Neural cell (in vitro differentiated cells): ENCODE data around the gene RAET1L. TPM values are rescaled to one million over a fixed set of nuclear protein-coding genes. Genes with fewer than 3 reads are reported as not detected.
"Not testable (repeated sequence)": the region's sequence is repeated elsewhere in the genome, so short reads cannot be mapped to it uniquely, and the experiment has no call there.

Experiments
- H2AFZ ChIP-seq: fragments of 200-600, 300-800 bp; sonication (generic), shearing (Covaris generic); 2 replicates; pipeline ENCODE4 v1.6.0; 2014; ENCODE audit warnings: low read depth, mild to moderate bottlenecking, antibody characterized with exemption, low read length, moderate library complexity
- H3F3A ChIP-seq: fragments of 200-600 bp; shearing (Covaris generic); 2 replicates; pipeline ENCODE4 v1.6.1; 2016; ENCODE audit warnings: mild to moderate bottlenecking, moderate library complexity, mixed read lengths, antibody characterized with exemption, low read length; ENCODE audit not compliant: insufficient read depth, poor library complexity, severe bottlenecking
- H3K27ac ChIP-seq: fragments of 200-600, 300-800 bp; sonication (generic), shearing (Covaris generic); 2 replicates; pipeline ENCODE4 v1.5.1; 2014; ENCODE audit warnings: mild to moderate bottlenecking, low read length, moderate library complexity
- H3K27me3 ChIP-seq: fragments of 300-800, 200-600 bp; sonication (generic), shearing (Covaris generic); 2 replicates; pipeline ENCODE4 v1.6.0; 2014; ENCODE audit warnings: mild to moderate bottlenecking, low read depth, low read length, moderate library complexity; ENCODE audit not compliant: insufficient read depth
- H3K36me3 ChIP-seq: fragments of 300-800, 200-600 bp; sonication (generic), shearing (Covaris generic); 2 replicates; pipeline ENCODE4 v1.5.1; 2014; ENCODE audit warnings: mild to moderate bottlenecking, antibody characterized with exemption, low read length, moderate library complexity; ENCODE audit not compliant: insufficient read depth
- H3K4me2 ChIP-seq: fragments of 300-800, 200-600 bp; sonication (generic), shearing (Covaris generic); 2 replicates; pipeline ENCODE4 v1.6.0; 2014; ENCODE audit warnings: mild to moderate bottlenecking, low read length
- H3K4me3 ChIP-seq: fragments of 300-800, 200-600 bp; sonication (generic), shearing (Covaris generic); 2 replicates; pipeline ENCODE4 v1.5.1; 2014; ENCODE audit warnings: mild to moderate bottlenecking, low read length, moderate library complexity
- H3K79me2 ChIP-seq: fragments of 200-600 bp; shearing (Covaris generic); replicated peaks from 2 replicates; pipeline ENCODE4 v1.6.0; 2014; ENCODE audit warnings: mild to moderate bottlenecking, low read length, moderate library complexity; ENCODE audit not compliant: insufficient read depth
- H3K9ac ChIP-seq: fragments of 300-800, 200-600 bp; sonication (generic), shearing (Covaris generic); 2 replicates; pipeline ENCODE4 v1.6.1; 2016; ENCODE audit warnings: mild to moderate bottlenecking, low read length, mixed read lengths
- H3K9me2 ChIP-seq: fragments of 200-600 bp; shearing (Covaris generic); 2 replicates; pipeline ENCODE4 v1.6.1; 2016; ENCODE audit warnings: mild to moderate bottlenecking, low read length, mixed read lengths; ENCODE audit not compliant: insufficient read depth
- H3K9me3 ChIP-seq: fragments of 200-600, 300-800 bp; sonication (generic), shearing (Covaris generic); 2 replicates; pipeline ENCODE4 v1.6.1; 2016; ENCODE audit warnings: mild to moderate bottlenecking, mixed run types, low read length, moderate library complexity, mixed read lengths
- H4K20me1 ChIP-seq: fragments of 200-600 bp; shearing (Covaris generic); 2 replicates; pipeline ENCODE4 v1.6.1; 2016; ENCODE audit warnings: mild to moderate bottlenecking, mixed run types; ENCODE audit not compliant: insufficient read depth
- EP300 ChIP-seq: fragments of 450-650 bp; conservative IDR thresholded peaks from 2 replicates; pipeline ENCODE4 v1.6.1; 2014; ENCODE audit warnings: antibody characterized with exemption, mild to moderate bottlenecking, moderate library complexity; ENCODE audit not compliant: poor library complexity, severe bottlenecking
- EZH2 ChIP-seq: fragments of 200-600, 300-800 bp; shearing (Covaris generic), sonication (generic); IDR thresholded peaks from 2 replicates; pipeline ENCODE4 v1.6.1; 2014; ENCODE audit warnings: antibody characterized with exemption, low read length, borderline replicate concordance, mild to moderate bottlenecking; ENCODE audit not compliant: insufficient read depth, poor library complexity, severe bottlenecking
- MXI1 ChIP-seq: fragments of 450-650 bp; conservative IDR thresholded peaks from 2 replicates; pipeline ENCODE4 v1.6.1; 2014; ENCODE audit warnings: antibody characterized with exemption, mild to moderate bottlenecking; ENCODE audit not compliant: poor library complexity, severe bottlenecking
- POLR2AphosphoS5 ChIP-seq: IDR thresholded peaks from 2 replicates; pipeline ENCODE4 v1.6.1; 2012
- RAD21 ChIP-seq: fragments of 450-650 bp; conservative IDR thresholded peaks from 2 replicates; pipeline ENCODE4 v1.6.1; 2014; ENCODE audit warnings: antibody characterized with exemption, mild to moderate bottlenecking, moderate library complexity
- SMC3 ChIP-seq: fragments of 450-650 bp; conservative IDR thresholded peaks from 2 replicates; pipeline ENCODE4 v1.6.1; 2014; ENCODE audit warnings: antibody characterized with exemption, mild to moderate bottlenecking, moderate library complexity; ENCODE audit not compliant: poor library complexity
- TAF1 ChIP-seq: IDR thresholded peaks from 2 replicates; pipeline ENCODE4 v1.6.1; 2012; ENCODE audit warnings: low read depth
- polyA plus RNA-seq: library from polyadenylated mRNA; depleted of rRNA; stranded (reverse); fragments of >200 nt; gene quantifications from 2 replicates; pipeline ENCODE4 v1.2.3, GENCODE V29; 2014
- TF ChIP-seq, protein P1 (sequence below): IDR thresholded peaks from 2 replicates; pipeline ENCODE4 v1.6.1; 2012; ENCODE audit warnings: borderline replicate concordance
- TF ChIP-seq, protein P2 (sequence below): fragments of 450-650 bp; IDR thresholded peaks from 2 replicates; pipeline ENCODE4 v1.5.1; 2014; ENCODE audit warnings: antibody characterized with exemption, mild to moderate bottlenecking, moderate library complexity; ENCODE audit not compliant: poor library complexity, severe bottlenecking

The RAET1L gene
- polyA plus RNA-seq, 1 donor from 2014 or later: not detected

DNA sequence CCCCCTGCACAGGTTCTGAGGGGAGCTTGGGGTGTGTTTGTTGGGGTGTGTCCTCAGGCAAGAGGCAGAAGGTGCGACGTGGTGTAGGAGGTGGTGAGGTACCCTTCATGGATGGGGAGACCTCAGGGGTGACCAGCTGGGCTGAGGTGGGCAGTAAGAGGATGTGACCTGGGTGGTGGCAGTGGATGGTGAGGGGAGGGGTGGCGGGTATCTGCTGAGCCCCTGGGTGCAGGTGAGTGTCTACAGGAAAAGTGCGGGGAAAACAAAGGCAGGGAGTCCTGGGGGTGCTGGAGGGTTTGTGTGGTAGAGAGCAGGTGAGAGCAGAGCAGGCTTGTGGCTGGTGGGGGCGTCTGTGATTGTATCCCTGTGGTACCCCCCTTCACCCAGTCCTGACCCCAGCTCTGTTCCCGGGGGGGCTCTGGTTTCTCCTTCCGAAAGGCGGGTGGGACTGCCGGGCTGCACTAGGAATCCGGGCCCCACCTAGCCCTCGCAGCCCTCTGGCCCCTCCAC, 631 bp downstream of the RAET1L start:
- no peaks in the 10 kb centered on the region for H3K9me3 ChIP-seq
- H3K27me3 ChIP-seq: peaks cover 21% of the 10 kb centered on the region
- TF ChIP-seq TAF1: no peak
- no peak for TF ChIP-seq POLR2AphosphoS5
- TF ChIP-seq RAD21: no peak
- TF ChIP-seq EZH2: no peak
- no peak for TF ChIP-seq MXI1
- TF ChIP-seq SMC3: no peak
- TF ChIP-seq, protein P1, sequence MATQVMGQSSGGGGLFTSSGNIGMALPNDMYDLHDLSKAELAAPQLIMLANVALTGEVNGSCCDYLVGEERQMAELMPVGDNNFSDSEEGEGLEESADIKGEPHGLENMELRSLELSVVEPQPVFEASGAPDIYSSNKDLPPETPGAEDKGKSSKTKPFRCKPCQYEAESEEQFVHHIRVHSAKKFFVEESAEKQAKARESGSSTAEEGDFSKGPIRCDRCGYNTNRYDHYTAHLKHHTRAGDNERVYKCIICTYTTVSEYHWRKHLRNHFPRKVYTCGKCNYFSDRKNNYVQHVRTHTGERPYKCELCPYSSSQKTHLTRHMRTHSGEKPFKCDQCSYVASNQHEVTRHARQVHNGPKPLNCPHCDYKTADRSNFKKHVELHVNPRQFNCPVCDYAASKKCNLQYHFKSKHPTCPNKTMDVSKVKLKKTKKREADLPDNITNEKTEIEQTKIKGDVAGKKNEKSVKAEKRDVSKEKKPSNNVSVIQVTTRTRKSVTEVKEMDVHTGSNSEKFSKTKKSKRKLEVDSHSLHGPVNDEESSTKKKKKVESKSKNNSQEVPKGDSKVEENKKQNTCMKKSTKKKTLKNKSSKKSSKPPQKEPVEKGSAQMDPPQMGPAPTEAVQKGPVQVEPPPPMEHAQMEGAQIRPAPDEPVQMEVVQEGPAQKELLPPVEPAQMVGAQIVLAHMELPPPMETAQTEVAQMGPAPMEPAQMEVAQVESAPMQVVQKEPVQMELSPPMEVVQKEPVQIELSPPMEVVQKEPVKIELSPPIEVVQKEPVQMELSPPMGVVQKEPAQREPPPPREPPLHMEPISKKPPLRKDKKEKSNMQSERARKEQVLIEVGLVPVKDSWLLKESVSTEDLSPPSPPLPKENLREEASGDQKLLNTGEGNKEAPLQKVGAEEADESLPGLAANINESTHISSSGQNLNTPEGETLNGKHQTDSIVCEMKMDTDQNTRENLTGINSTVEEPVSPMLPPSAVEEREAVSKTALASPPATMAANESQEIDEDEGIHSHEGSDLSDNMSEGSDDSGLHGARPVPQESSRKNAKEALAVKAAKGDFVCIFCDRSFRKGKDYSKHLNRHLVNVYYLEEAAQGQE: no peak
- no peak for TF ChIP-seq EP300
- TF ChIP-seq, protein P2, sequence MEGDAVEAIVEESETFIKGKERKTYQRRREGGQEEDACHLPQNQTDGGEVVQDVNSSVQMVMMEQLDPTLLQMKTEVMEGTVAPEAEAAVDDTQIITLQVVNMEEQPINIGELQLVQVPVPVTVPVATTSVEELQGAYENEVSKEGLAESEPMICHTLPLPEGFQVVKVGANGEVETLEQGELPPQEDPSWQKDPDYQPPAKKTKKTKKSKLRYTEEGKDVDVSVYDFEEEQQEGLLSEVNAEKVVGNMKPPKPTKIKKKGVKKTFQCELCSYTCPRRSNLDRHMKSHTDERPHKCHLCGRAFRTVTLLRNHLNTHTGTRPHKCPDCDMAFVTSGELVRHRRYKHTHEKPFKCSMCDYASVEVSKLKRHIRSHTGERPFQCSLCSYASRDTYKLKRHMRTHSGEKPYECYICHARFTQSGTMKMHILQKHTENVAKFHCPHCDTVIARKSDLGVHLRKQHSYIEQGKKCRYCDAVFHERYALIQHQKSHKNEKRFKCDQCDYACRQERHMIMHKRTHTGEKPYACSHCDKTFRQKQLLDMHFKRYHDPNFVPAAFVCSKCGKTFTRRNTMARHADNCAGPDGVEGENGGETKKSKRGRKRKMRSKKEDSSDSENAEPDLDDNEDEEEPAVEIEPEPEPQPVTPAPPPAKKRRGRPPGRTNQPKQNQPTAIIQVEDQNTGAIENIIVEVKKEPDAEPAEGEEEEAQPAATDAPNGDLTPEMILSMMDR: no peak
- H3F3A ChIP-seq: no peaks in the 10 kb centered on the region
- H3K36me3 ChIP-seq: no peaks in the 10 kb centered on the region
- H3K79me2 ChIP-seq: no peaks in the 10 kb centered on the region
- no peaks in the 10 kb centered on the region for H3K9me2 ChIP-seq
- no peak overlapping the region for H3K27ac ChIP-seq
- H4K20me1 ChIP-seq: no peaks in the 10 kb centered on the region
- H3K4me2 ChIP-seq: no peak overlapping the region
- H2AFZ ChIP-seq: no peak overlapping the region
- no peak overlapping the region for H3K4me3 ChIP-seq
- H3K9ac ChIP-seq: no peak overlapping the region

DNA sequence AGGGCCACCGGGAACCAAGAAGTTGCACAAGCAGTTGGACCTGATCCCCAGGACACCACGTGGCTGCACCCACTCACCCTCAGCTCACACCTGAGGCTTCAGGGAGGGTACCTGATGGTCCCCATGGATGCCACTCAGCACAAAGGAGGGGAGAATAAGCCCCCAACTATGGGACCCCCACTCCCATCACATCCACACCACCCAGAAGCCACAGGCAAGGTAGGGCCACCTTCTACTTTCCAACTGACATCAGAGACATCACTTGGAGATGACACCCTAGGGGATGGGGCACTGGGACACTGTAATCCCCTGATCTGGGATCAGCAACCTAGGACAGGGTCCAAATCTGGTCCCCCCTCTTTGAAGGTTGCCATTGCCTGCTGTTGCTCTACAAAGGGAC, 1.3 kb downstream of the RAET1L start:
- H3K4me2 ChIP-seq, H3F3A ChIP-seq, H2AFZ ChIP-seq, H3K36me3 ChIP-seq, H3K4me3 ChIP-seq, H3K9me2 ChIP-seq, H3K27ac ChIP-seq, H3K9ac ChIP-seq, H3K9me3 ChIP-seq, H3K79me2 ChIP-seq, H4K20me1 ChIP-seq: not testable (repeated sequence)
- H3K27me3 ChIP-seq: peaks cover 21% of the 10 kb centered on the region

DNA sequence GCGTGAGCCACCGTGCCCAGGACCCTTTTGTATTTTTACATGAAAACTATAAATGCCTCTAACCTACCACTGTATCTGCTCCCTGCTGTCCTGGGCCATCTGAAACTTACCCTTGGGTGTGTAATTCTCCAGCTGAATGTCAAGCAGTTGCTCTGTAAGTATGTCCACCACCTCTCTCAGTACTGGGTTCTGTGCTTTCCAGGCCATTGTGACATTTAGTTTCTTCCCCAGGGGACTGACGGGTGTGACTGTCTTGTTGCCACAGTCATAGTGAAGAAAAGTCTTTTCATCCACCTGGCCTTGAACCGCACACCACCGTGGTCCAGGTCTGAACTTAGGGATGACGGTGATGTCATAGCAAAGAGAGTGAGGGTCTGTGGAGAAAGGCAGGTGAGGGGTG, 3.5 kb downstream of the RAET1L start:
- H3K27me3 ChIP-seq: peaks cover 39% of the 10 kb centered on the region
- H3F3A ChIP-seq, H2AFZ ChIP-seq, H3K79me2 ChIP-seq, H4K20me1 ChIP-seq, H3K4me3 ChIP-seq, H3K9me3 ChIP-seq, H3K36me3 ChIP-seq, H3K9me2 ChIP-seq, H3K9ac ChIP-seq, H3K4me2 ChIP-seq, H3K27ac ChIP-seq: not testable (repeated sequence)
